ENCODE measurements around the gene GPC5. TPM values are rescaled to one million over a fixed set of nuclear protein-coding genes. Genes with fewer than 3 reads are reported as not detected.
"Not testable (repeated sequence)": the region's sequence is repeated elsewhere in the genome, so short reads cannot be mapped to it uniquely, and the experiment has no call there.

The GPC5 gene
- polyA plus RNA-seq, 3 donors = 0.04 to 1.0 TPM; not detected in 1

DNA sequence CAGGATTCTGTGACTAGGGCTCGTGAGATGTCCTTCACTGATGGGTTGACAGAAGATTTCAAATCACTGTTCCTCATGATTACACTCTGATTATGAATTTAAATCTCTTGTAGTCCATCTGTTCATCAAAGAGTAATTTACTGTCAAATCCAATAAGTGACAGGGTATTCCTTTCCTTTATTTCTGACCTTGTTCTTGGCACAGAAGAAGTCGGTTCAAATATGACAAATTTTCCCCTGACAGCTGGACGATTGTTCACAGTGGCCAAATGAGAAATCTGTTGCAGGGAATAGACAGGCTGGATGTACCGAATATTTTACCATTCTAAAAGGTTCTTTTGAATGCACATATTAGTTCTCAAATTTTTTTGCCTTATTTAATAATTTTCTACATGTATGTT, 1060.9 kb downstream of the GPC5 start:
- WGBS, 3 donors = 76 to 83% (median 82%) methylated on average over 4 of the region's 4 CpGs
- no peak overlapping the region for H3K27ac ChIP-seq (ENCODE audit: low read depth, low read length)

DNA sequence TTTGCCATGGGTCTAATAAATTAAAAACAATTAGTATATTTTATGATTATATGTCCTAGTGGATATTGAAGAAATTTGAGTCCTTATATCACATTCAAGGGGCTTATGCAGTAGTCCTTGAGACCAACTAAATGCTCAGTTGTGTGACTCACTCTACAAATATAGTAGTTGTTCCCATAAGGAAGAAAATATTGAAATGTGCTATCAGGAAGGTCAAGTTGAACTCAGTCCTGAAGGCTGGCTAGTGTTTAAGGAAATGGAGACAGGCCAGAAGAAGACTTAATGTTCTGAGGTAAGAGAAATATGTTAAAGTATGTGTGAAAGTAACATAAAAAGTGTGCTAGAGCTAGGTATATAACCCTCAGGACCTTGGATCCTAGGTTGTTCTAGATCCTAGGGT, 1062.1 kb downstream of the GPC5 start:
- H3K27ac ChIP-seq (ENCODE audit: low read depth, low read length) = no peak overlapping the region

DNA sequence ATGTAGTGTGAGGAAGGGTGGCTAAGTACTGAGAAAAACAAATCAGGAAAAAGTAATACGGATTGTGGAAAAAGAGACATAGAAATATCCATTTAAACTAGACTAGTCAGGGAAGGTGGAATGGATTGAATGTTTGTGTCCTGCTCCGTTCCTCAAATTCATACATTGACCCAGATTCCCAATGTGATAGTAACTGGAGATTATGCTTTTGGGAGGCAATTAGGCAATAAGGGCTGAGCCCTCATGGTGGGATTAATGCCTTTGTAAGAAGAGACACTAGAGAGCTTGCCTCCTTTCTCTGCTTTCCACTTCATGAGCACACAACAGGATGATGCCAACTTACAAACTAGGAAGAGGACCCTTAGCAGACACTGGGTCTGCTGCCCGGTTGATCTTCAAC, 1063.0 kb downstream of the GPC5 start:
- H3K27ac ChIP-seq (ENCODE audit: low read depth, low read length) = no peak overlapping the region
- WGBS, 3 donors = 85 to 90% (median 87%) methylated on average over 3 of the region's 3 CpGs

DNA sequence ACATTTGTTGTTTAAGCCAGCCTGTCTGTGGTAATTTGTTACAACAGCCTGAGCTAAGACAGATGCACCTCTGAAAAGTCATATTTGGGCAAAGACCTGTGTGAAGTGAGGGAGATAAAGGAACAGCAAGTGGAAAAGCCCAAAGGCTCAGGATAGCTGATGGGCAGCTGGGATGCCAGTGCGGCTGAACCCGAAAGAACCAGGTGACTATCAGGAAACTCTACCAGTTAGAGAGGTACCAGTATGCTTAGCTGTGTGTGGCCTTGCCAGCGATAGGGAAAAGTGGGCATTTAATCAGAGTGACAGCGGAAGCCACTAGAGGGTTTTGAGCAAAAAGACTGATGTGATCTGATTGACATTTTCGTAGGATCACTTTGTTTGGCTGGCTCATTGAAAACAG, 1063.4 kb downstream of the GPC5 start:
- H3K27ac ChIP-seq (ENCODE audit: low read depth, low read length) = no peak overlapping the region
- 85 to 96% (median 95%) methylated on average over 5 of the region's 5 CpGs for WGBS, 3 donors

DNA sequence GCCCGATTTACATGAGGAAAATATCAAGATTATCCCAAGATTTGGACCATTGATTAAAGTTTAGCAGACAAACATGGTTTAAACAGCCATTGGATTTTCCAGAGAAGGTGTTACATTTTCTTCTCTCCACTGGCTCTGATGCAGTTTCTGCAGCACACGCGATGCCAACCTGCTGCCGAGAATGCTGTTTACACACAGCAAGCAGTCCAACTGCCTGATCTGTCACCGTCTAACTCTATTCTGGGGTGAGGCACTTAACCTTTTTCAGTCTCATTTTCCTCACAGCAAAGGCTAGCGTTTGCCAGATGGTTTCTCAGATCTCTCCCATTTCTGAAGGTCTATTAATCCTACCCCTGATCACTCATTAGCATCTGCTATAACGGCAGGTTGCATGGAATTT, 1064.7 kb downstream of the GPC5 start:
- no peak overlapping the region for H3K27ac ChIP-seq (ENCODE audit: low read depth, low read length)
- 23 to 51% (median 46%) methylated on average over 7 of the region's 7 CpGs for WGBS, 3 donors

DNA sequence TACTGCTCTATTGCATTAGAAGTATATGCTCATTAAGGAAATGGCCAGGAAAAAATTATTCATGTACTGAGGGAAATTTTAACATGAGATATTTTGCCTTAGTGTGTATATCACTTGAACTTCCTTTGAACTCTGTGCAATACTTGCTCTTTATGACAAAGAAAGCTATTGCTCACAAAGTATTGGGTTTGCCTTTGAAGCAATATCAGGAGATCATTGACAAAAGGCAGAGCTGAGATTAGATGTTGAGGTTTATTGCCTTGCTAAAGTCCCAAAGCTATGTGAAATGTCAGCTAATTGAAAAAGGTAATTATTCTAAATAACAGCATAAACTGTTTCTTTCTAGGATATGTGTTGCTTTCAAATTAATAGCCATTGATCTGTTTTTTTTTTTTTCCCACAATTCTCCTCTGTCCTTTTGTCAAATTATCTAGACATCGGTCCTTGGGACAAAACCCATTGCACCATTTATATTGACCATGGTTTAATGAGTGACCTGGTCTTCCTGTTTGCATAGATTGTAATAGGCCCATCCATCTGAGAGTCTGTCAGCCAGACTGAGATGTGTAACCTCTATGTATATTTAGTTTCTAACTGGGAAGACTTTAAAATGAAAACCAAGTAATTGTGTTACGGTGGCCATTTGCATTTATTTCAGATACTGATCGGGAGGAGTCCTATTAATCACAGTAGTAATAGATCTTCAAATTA, 1075.5 kb downstream of the GPC5 start:
- no peak overlapping the region for H3K27ac ChIP-seq (ENCODE audit: low read depth, low read length)
- 39 to 77% (median 70%) methylated on average over 3 of the region's 3 CpGs for WGBS, 3 donors

DNA sequence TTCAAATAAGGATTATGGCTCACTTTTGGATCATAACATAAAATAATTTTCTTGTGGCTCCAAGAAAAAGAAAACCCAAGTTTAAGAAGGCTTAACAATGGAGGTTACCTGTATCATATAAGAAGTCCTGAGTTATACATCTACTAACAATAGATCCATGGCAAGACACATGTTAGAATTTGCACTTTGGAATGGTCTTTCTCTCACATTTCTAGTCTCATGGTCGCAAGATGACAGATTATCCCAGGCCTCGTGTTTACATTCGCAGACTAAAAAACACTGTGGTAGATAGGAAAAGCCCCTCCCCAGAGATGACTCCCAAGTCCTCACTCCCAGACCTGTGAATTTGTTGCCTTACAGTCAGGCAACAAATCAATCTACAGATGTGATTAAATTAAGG, 1082.0 kb downstream of the GPC5 start:
- 46 to 88% (median 80%) methylated on average over 3 of the region's 3 CpGs for WGBS, 3 donors
- no peak overlapping the region for H3K27ac ChIP-seq (ENCODE audit: low read depth, low read length)

DNA sequence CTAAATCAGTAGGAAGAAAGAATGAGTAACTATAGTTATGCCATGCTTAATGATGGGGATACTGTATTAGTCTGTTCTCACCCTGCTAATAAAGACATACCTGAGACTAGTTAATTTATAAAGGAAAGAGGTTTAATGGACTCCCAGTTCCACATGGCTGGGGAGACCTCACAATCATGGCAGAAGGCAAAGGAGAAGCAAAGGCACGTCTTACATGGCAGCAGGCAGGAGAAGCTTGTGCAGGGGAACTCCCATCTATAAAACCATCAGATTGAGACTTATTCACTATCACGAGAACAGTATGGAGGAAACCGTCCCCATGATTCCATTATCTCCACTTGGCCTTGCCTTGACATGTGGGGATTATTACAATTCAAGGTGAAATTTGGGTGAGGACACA, 1084.4 kb downstream of the GPC5 start:
- H3K27ac ChIP-seq (ENCODE audit: low read depth, low read length) = not testable (repeated sequence)
- 89 to 91% (median 90%) methylated on average over 3 of the region's 3 CpGs for WGBS, 3 donors

DNA sequence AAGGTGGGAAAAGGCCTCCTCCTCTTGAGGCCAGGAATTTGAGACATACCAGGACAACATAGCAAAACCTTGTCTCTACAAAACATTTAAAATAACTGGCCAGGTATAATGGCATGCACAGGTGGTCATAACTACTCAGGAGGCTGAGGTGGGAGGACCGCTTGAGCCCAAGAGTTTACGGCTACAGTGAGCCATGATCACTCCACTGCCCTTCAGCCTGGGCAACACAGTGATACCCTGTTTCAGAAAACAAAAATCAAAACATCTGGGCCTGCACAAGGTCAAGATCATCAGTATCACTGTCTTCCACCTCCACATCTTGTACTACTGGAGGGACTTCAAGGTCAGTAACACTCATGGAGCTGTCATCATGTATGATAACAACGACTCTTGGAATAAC, 1085.5 kb downstream of the GPC5 start:
- no peak overlapping the region for H3K27ac ChIP-seq (ENCODE audit: low read depth, low read length)
- 83 to 92% (median 89%) methylated on average over 3 of the region's 3 CpGs for WGBS, 3 donors

DNA sequence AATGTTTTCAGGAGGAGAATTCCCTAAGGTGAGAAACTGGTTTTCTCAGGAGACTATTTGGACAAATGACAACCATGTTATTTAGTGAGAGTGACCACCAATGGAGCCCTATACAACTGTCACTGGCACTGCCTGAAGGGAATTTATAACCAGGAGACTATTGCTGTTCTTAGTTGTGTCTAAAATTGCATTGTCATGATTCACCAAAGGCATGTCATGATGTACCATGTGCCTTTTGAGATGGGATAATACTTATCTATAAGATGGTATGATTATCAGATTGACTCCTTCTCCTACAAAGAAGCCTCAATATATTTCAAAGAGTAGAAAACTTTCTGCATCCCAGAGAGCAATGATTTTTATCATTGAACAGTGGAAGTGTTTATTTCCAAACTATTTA, 1088.8 kb downstream of the GPC5 start:
- H3K27ac ChIP-seq (ENCODE audit: low read depth, low read length) = no peak overlapping the region

DNA sequence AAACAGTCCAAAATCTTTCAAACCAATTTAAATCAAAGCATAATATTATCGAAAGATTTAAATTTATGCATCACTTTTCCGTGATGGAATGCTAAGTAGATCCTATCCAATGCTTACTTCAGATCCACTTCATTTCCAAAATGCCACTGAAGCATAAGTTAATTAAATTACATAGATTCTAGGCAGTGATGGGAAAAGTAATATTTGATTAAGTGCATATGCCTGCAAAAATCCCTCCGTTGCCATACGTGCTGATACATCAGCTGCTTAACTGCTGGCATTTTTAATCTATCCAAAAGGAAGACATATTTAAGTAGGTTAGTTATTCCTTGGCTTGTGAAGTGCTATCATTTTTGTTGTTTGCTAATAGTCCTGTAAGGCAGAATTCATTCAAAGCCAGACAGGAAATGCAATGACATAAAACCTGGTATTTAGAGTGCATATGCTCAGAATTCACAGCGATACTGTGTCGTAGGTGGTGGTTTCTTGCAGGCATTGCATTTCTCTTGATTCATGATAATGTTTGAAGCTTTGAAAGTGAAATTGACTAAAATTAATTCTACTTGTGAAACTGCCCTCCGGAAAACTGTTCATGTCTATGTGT, 1089.9 kb downstream of the GPC5 start:
- H3K27ac ChIP-seq (ENCODE audit: low read depth, low read length) = no peak overlapping the region
- 77 to 84% (median 83%) methylated on average over 7 of the region's 7 CpGs for WGBS, 3 donors

DNA sequence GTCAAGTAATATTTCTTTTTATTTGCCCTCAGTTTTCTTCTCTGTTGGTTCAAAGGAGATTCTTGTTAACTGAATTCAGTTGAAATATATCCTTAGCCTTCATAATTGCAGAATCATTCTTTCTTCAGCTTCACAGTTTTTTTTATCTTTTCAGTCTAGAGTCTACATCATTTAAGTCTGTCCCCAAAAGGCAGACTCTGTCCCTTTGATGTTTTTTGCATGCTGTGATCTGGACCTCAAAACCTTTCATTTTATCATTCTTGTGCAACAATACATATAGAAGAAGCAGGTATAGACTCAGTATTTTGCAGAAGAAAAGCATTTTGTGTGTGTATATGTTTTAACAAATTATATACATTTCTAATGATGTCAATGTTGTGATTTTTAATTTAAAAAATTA, 1093.4 kb downstream of the GPC5 start:
- no peak overlapping the region for H3K27ac ChIP-seq (ENCODE audit: low read depth, low read length)

DNA sequence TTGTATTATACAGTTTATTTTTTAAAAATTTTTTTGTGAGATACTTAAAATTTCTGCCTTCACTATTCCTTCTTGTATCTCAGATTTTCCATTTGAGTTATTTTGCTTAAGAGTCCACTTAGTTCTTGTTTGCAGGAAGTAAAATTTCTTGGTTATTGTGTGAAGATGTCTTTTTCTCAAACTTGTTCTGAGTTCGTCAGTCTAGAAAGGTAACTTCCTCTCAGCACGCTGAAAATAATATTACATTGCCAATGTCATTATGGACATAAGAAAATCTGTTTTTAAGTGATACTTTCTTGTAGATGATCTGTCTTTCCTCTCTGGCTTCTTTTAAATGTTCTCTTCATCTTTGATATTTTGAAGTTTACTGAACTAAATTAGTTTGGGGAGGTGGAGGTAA, 1096.5 kb downstream of the GPC5 start:
- WGBS, 3 donors = 82 to 90% (median 86%) methylated on average over 2 of the region's 2 CpGs
- H3K27ac ChIP-seq (ENCODE audit: low read depth, low read length) = no peak overlapping the region

DNA sequence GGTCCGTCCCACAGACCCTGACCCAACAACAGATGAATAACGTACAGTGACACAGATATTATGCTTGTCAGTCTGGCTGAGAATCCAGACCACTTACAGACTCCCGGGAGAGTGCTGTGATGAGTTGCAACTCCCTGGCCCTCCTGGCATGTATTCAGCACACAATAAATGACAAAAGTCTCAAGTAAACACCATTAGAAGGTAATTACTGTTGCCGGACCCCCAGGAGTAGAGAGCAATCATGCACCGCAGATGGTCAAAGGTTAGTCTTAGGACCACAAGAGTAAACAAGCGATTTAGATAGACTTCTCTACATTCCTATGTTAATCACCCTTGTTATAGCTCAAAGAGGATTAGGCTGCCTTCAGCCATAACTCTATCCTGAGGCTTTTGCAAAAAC, 1101.8 kb downstream of the GPC5 start:
- H3K27ac ChIP-seq (ENCODE audit: low read depth, low read length) = no peak overlapping the region
- 40 to 51% (median 46%) methylated on average over 6 of the region's 6 CpGs for WGBS, 3 donors

DNA sequence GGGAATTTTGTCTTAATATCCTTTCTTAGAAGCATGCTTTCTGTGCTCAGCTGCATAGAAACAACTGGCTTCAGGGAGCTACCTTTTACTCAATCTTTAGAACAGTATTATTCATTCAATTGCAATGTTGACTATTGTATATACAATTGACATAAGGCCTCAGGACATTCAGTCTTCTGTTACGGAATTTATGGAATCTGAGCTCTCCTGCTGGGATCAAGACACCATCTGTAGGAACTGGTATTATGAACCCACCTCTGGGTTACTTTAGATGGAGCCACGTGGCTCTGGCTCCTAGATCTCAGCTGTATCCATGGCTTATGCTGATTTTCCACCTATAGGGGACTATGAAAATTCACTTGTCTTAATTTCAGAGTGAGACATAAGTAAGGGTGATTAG, 1112.0 kb downstream of the GPC5 start:
- 53 to 62% (median 59%) methylated on average over 2 of the region's 2 CpGs for WGBS, 3 donors
- H3K27ac ChIP-seq (ENCODE audit: low read depth, low read length) = no peak overlapping the region

DNA sequence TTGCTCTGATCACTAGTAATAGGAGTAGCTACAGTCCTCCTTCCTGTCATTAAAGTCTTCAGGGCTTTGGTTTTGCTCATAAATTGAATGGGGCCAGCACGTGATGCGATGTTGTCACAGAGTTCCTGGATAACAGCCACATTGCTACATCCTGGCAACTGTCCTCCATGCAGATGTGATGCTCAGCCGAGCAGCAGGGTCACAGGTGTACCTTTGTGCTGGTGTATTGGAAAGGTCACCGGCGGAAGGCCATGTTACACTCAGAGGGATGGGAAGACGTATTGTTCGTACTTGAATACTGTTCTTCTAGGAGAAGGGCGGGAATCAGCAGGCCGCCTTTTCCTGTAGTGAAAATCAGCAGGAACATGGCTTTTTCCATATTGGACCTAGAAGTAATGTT, 1114.4 kb downstream of the GPC5 start:
- WGBS, 3 donors = 72 to 79% (median 76%) methylated on average over 9 of the region's 9 CpGs
- no peak overlapping the region for H3K27ac ChIP-seq (ENCODE audit: low read depth, low read length)

DNA sequence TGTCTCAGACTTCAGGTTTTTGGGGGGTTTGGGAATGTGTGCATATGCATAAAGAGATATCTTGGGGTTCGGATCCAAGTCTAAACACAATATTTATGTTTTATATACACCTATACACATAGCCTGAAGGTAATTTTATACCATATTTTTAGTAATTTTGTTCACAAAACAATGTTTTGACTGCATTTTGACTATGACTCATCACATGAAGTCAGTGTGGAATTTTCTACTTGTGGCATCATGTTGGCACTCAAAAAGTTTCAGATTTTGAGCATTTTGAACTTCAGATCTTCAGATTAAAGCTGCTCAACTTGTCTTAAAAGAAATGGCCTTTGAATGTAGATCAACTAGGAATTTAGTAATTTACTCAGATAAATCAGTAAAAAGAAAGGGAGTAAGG, 1115.3 kb downstream of the GPC5 start:
- 0 to 42% (median 23%) methylated on average over 1 of the region's 1 CpG for WGBS, 3 donors

DNA sequence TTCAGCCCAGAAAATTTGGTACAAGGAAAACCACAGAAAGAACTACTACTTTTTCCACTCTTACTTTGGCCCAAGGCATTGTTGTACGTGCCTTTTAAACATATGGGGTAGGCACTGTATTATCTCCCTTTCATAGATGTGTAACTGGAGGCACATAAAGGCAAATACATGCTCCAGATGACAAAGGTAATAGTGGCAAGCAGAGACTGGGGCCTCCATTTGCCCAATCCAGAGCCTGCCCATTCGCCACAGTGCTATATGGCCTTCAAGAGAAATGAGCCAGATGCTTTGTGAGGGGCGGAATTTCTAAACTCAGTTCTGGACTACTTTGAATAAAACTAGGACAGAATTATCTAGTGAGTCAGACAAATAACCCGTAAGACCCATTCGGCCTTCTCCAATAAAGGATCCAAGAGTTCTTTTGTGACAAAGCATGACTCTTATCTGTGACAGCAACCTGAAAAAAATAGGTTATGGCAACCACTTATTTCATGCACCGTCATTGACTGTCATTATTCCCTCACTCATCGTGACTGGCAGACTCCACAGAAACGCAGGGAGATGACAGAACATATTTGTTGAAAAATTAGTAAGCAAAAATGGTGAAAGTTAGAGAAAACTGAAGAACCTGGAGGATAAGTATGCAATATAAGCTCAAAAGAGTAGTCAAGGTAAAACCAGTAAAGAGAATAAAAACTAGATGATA, 1116.2 kb downstream of the GPC5 start:
- 86 to 92% (median 89%) methylated on average over 8 of the region's 8 CpGs for WGBS, 3 donors
- H3K27ac ChIP-seq (ENCODE audit: low read depth, low read length) = no peak overlapping the region

More for the DNA sequence above, 1115.3 kb downstream of the GPC5 start:
- no peak overlapping the region for H3K27ac ChIP-seq (ENCODE audit: low read depth, low read length)

DNA sequence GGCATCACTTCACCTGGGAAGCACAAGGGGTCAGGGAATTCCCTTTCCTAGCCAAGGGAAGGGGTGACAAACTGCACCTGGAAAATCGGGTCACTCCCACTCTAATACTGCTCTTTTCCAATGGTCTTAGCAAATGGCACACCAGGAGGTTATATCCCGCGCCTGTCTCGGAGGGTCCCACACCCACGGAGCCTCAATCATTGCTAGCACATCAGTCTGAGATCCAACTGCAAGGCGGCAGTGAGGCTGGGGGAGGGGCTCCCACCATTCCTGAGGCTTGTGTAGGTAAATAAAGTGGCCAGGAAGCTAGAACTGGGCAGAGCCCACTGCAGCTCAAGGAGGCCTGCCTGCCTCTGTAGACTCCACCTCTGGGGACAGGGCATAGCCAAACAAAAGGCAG, 1118.5 kb downstream of the GPC5 start:
- 91 to 98% (median 95%) methylated on average over 6 of the region's 6 CpGs for WGBS, 3 donors
- not testable (repeated sequence) for H3K27ac ChIP-seq (ENCODE audit: low read depth, low read length)

DNA sequence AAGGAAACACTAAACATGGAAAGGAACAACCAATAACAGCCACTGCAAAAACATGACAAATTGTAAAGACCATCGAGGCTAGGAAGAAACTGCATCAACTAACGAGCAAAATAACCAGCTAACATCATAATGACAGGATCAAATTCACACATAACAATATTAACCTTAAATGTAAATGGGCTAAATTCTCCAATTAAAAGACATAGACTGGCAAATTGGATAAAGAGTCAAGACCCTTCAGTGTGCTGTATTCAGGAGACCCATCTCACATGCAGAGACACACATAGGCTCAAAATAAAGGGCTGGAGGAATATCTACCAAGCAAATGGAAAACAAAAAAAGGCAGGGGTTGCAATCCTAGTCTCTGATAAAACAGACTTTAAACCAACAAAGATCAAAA, 1120.2 kb downstream of the GPC5 start:
- 71 to 85% (median 76%) methylated on average over 2 of the region's 2 CpGs for WGBS, 3 donors
- not testable (repeated sequence) for H3K27ac ChIP-seq (ENCODE audit: low read depth, low read length)
